ENCODE data around the gene TRIM9.

DNA sequence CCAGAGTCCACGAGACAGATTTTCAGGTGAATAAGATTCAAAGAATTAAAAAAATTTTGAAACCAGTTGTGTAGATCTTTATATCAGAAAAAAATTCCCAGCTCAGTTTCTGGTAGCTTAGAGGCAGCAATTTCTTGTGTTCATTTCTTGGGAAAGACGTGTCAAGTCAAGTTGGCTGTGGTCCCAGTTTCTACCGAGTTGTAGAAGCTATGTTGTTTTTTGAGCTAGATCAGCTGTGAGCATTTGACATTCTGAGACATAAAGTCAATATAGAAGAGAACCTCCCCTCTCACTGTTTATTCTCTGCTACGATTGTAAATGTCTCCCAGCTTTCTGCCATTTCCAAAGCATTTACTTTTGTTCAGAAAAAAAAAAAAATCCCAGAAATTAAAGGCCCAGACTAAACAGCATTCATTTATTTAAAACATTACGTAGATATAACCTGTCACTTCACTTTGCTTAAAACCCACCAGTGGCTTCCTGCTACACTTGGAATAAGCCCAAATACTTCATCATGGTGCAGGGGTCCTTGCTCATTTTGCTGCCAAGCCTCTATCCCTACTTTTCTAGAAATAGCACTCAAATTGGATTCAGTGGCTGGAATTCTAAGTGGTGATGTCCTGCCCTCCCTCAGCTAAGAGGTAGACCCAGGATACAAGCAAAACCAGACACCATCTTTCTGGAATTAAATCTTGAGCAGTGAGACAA is 130.1 kb downstream of the TRIM9 start:
- TF ChIP-seq EZH2 (IDR thresholded peaks at IDR 0.05; ENCODE audit: borderline replicate concordance, low read depth, low read length, severe bottlenecking) (no peak), CTCF (IDR thresholded peaks at IDR 0.05; ENCODE audit: extremely low read depth in 1 of 2, insufficient read depth in 1 of 2, low read depth in 1 of 2, low read length in 2 of 2) (no peak), POLR2A (IDR thresholded peaks at IDR 0.05; ENCODE audit: low read depth, low read length) (no peak), GATA2 (IDR thresholded peaks at IDR 0.05; ENCODE audit: insufficient read depth, insufficient read length, low read depth, low read length) (no peak)
- TF ChIP-seq, protein P1, sequence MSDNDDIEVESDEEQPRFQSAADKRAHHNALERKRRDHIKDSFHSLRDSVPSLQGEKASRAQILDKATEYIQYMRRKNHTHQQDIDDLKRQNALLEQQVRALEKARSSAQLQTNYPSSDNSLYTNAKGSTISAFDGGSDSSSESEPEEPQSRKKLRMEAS (IDR thresholded peaks at IDR 0.05; ENCODE audit: insufficient read depth, insufficient read length), result no peak

Data from endothelial cell of umbilical vein (primary cell).